ENCODE measurements around the gene OR9I1. TPM values are rescaled to one million over a fixed set of nuclear protein-coding genes. Genes with fewer than 3 reads are reported as not detected.

The OR9I1 gene
- total and polyA plus RNA-seq, 2 of the 13 experiments (the other 11 are each of a cell fraction or from before 2014, with no cell fraction given) = not detected

- 9% methylated on average over 1 of the region's 1 CpG for WGBS (ENCODE audit: low lambda C conversion rate)
- no peaks in the 10 kb centered on the region; a peak in 2 of 5 replicates for H3K27me3 ChIP-seq (ENCODE audit: control insufficient read depth in 1 of 2, insufficient read depth in 2 of 2, low read length in 2 of 2)
- ATAC-seq (no peak), FAIRE-seq (no peak), DNase-seq (ENCODE audit: low spot score) (no peak)
- in situ Hi-C loops (cut with HindIII; ENCODE audit: extremely low pct_ligation_motif_present, low pct_unique_long_range_greater_than_20kb) = no loop called here
- peaks cover 11% of the 10 kb centered on the region for H3K4me1 ChIP-seq (ENCODE audit: insufficient read depth, low read length)
- no TSS peak for BruUV-seq (replicated peaks)
- no peaks in the 10 kb centered on the region for H3K36me3 ChIP-seq (replicated peaks in 1 of 2; ENCODE audit: control insufficient read depth in 1 of 2, insufficient read depth in 2 of 2, low read length in 2 of 2)
- H3K4me2 ChIP-seq (ENCODE audit: low read depth, low read length) = no peak overlapping the region
- H2AFZ ChIP-seq (ENCODE audit: low read length) = no peak overlapping the region
- no peaks in the 10 kb centered on the region for H3K79me2 ChIP-seq (ENCODE audit: insufficient read depth, low read length)
- H3K27ac ChIP-seq (ENCODE audit: extremely low read length, insufficient read depth, low read length) = no peak overlapping the region
- intact Hi-C loops (cut with micrococcal nuclease; ENCODE audit: unreplicated experiment) = no loop called here
- H4K20me1 ChIP-seq (ENCODE audit: insufficient read depth, low read length) = no peaks in the 10 kb centered on the region
- no peaks in the 10 kb centered on the region for H3K9me3 ChIP-seq (ENCODE audit: low read length)
- ChIA-PET POLR2A (no interaction called here), CTCF (ENCODE audit: low intra/inter-chr PET ratio, low total read pairs) (no interaction called here)
- H3K9ac ChIP-seq (ENCODE audit: insufficient read depth, low read depth, low read length) = no peak overlapping the region
- no peak overlapping the region for H3K4me3 ChIP-seq (replicated peaks in 1 of 3; ENCODE audit: insufficient read depth in 1 of 3, low read depth in 2 of 3, low read length in 3 of 3)
- TF ChIP-seq ZBTB49 (CRISPR knock-in tag; IDR thresholded peaks at IDR 0.05; ENCODE audit: borderline replicate concordance) = no peak
- TF ChIP-seq SMC3 (IDR thresholded peaks at IDR 0.05; ENCODE audit: low read length) = no peak
- no peak for TF ChIP-seq RARG (CRISPR knock-in tag; IDR thresholded peaks at IDR 0.05; ENCODE audit: low read depth)
- TF ChIP-seq RFX1 (IDR thresholded peaks at IDR 0.05) = no peak
- TF ChIP-seq GFI1 (CRISPR knock-in tag; IDR thresholded peaks at IDR 0.05; ENCODE audit: borderline replicate concordance) = no peak
- TF ChIP-seq ZNF691 (CRISPR knock-in tag; IDR thresholded peaks at IDR 0.05; ENCODE audit: borderline replicate concordance, low read depth) = no peak
- no peak for TF ChIP-seq MYPOP (CRISPR knock-in tag; IDR thresholded peaks at IDR 0.05)
- no peak for TF ChIP-seq ZNF331 (CRISPR knock-in tag; IDR thresholded peaks at IDR 0.05)
- no peak for TF ChIP-seq AFF4 (CRISPR knock-in tag; IDR thresholded peaks at IDR 0.05)
- no peak for TF ChIP-seq ZNF775 (CRISPR knock-in tag; IDR thresholded peaks at IDR 0.05; ENCODE audit: borderline replicate concordance)
- TF ChIP-seq BATF2 (CRISPR knock-in tag; IDR thresholded peaks at IDR 0.05) = no peak
- no peak for TF ChIP-seq ZNF597 (CRISPR knock-in tag; IDR thresholded peaks at IDR 0.05)
- no peak for TF ChIP-seq ATF5 (CRISPR knock-in tag; IDR thresholded peaks at IDR 0.05; ENCODE audit: low read depth)
- no peak for TF ChIP-seq SP1 (IDR thresholded peaks at IDR 0.05)
- no peak for TF ChIP-seq SP1 (CRISPR knock-in tag; IDR thresholded peaks at IDR 0.05)
Observed at GRCh38 chr11:58135171-58135570, 9.8 kb upstream of the OR9I1 start.
